HEK293 (cell line): ENCODE results near the gene ZNF451.
"Not testable (repeated sequence)": the region's sequence is repeated elsewhere in the genome, so short reads cannot be mapped to it uniquely, and the experiment has no call there.

Experiments used
- CTCF ChIA-PET: fragments of 350-600 bp; formaldehyde crosslinking; extraction: SDS; loops from one replicate; lab custom pipeline; 2021; ENCODE audit warnings: antibody characterized with exemption; lab: Yijun Ruan, JAX
- POLR2A ChIA-PET: fragments of 300-600 bp; formaldehyde crosslinking; extraction: SDS; loops from one replicate; lab custom pipeline; 2020; ENCODE audit warnings: antibody characterized with exemption, inconsistent platforms; lab: Yijun Ruan, JAX
- H3K27ac ChIP-seq: fragments of 200-500 bp; sonication (Bioruptor generic); 2 replicates; pipeline ENCODE4 v1.5.1; 2014; ENCODE audit warnings: low read depth, low read length, control low read depth, inconsistent platforms; ENCODE audit errors: extremely low read depth
- H3K36me3 ChIP-seq, 2 experiments: fragments of 200-500 bp in 1 of 2; sonication (Bioruptor generic) in 1 of 2; 1 replicate in 1 of 2; 2 replicates in 1 of 2; pipeline ENCODE4 v1.5.1; 2014 to 2017; ENCODE audit warnings: inconsistent platforms in 2 of 2, low read length in 2 of 2; ENCODE audit not compliant: control insufficient read depth in 2 of 2, insufficient read depth in 1 of 2
- H3K4me1 ChIP-seq: fragments of 200-500 bp; sonication (Bioruptor generic); 2 replicates; pipeline ENCODE4 v1.5.1; 2014; ENCODE audit warnings: mild to moderate bottlenecking, low read length, inconsistent platforms; ENCODE audit not compliant: control insufficient read depth, insufficient read depth
- H3K4me3 ChIP-seq: 2 replicates; pipeline ENCODE4 v1.5.1; 2011; ENCODE audit warnings: low read depth, mild to moderate bottlenecking, control low read depth, low read length, moderate library complexity
- H3K9me3 ChIP-seq: fragments of 200-500 bp; sonication (Bioruptor generic); 2 replicates; pipeline ENCODE4 v1.5.1; 2014; ENCODE audit warnings: low read depth, low read length, inconsistent platforms; ENCODE audit not compliant: control insufficient read depth, insufficient read depth
- EGR2 ChIP-seq: fragments of 450-650 bp; formaldehyde crosslinking; IDR thresholded peaks from 2 replicates; pipeline ENCODE4 v1.5.1; 2016; ENCODE audit warnings: low read depth, missing biosample characterization, missing genetic modification characterization
- GLIS1 ChIP-seq: fragments of 450-650 bp; formaldehyde crosslinking; IDR thresholded peaks from 2 replicates; pipeline ENCODE4 v1.5.1; 2016; ENCODE audit warnings: missing biosample characterization, missing genetic modification characterization
- GLIS2 ChIP-seq: fragments of 450-650 bp; formaldehyde crosslinking; IDR thresholded peaks from 2 replicates; pipeline ENCODE4 v1.5.1; 2016; ENCODE audit warnings: missing biosample characterization, missing genetic modification characterization
- KLF1 ChIP-seq: fragments of 450-650 bp; formaldehyde crosslinking; IDR thresholded peaks from 2 replicates; pipeline ENCODE4 v1.5.1; 2016; ENCODE audit warnings: missing biosample characterization, missing genetic modification characterization
- KLF16 ChIP-seq: fragments of 450-650 bp; formaldehyde crosslinking; IDR thresholded peaks from 2 replicates; pipeline ENCODE4 v1.5.1; 2017; ENCODE audit warnings: missing biosample characterization, missing genetic modification characterization
- OVOL3 ChIP-seq: fragments of 450-650 bp; formaldehyde crosslinking; IDR thresholded peaks from 2 replicates; pipeline ENCODE4 v1.5.1; 2016; ENCODE audit warnings: missing biosample characterization, missing genetic modification characterization
- PRDM1 ChIP-seq: fragments of 450-650 bp; formaldehyde crosslinking; IDR thresholded peaks from 2 replicates; pipeline ENCODE4; 2016; ENCODE audit warnings: missing biosample characterization, missing genetic modification characterization
- WT1 ChIP-seq: fragments of 450-650 bp; formaldehyde crosslinking; IDR thresholded peaks from 2 replicates; pipeline ENCODE4 v1.5.1; 2016; ENCODE audit warnings: missing biosample characterization, missing genetic modification characterization
- YY1 ChIP-seq: fragments of 450-650 bp; formaldehyde crosslinking; IDR thresholded peaks from 2 replicates; pipeline ENCODE4 v1.5.1; 2018; ENCODE audit warnings: missing biosample characterization, missing genetic modification characterization
- ZBTB17 ChIP-seq: fragments of 450-650 bp; formaldehyde crosslinking; IDR thresholded peaks from 2 replicates; pipeline ENCODE4 v1.5.1; 2016; ENCODE audit warnings: missing biosample characterization, missing genetic modification characterization
- ZBTB8A ChIP-seq: fragments of 450-650 bp; formaldehyde crosslinking; IDR thresholded peaks from 2 replicates; pipeline ENCODE4 v1.5.1; 2016; ENCODE audit warnings: missing biosample characterization, missing genetic modification characterization
- ZEB2 ChIP-seq: fragments of 450-650 bp; formaldehyde crosslinking; IDR thresholded peaks from 2 replicates; pipeline ENCODE4 v1.5.1; 2016; ENCODE audit warnings: missing biosample characterization, missing genetic modification characterization
- ZFP69B ChIP-seq: fragments of 450-650 bp; formaldehyde crosslinking; IDR thresholded peaks from 2 replicates; pipeline ENCODE4 v1.5.1; 2016; ENCODE audit warnings: missing biosample characterization, missing genetic modification characterization
- ZNF391 ChIP-seq: fragments of 450-650 bp; formaldehyde crosslinking; IDR thresholded peaks from 2 replicates; pipeline ENCODE4 v1.5.1; 2016; ENCODE audit warnings: low read depth, missing biosample characterization, missing genetic modification characterization, borderline replicate concordance
- ZNF561 ChIP-seq: fragments of 450-650 bp; IDR thresholded peaks from 2 replicates; pipeline ENCODE4 v1.5.1; 2018; ENCODE audit warnings: missing biosample characterization, missing genetic modification characterization, borderline replicate concordance
- ZNF600 ChIP-seq: fragments of 450-650 bp; formaldehyde crosslinking; IDR thresholded peaks from 2 replicates; pipeline ENCODE4 v1.5.1; 2016; ENCODE audit warnings: missing biosample characterization, missing genetic modification characterization
- ZNF785 ChIP-seq: fragments of 450-650 bp; formaldehyde crosslinking; IDR thresholded peaks from 2 replicates; pipeline ENCODE4 v1.5.1; 2016; ENCODE audit warnings: missing biosample characterization, missing genetic modification characterization
- ZXDB ChIP-seq: fragments of 450-650 bp; formaldehyde crosslinking; IDR thresholded peaks from 2 replicates; pipeline ENCODE4 v1.5.1; 2016; ENCODE audit warnings: missing biosample characterization, missing genetic modification characterization
- TF ChIP-seq, protein P1 (sequence below): sonication (generic); formaldehyde crosslinking; IDR thresholded peaks from 2 replicates; pipeline ENCODE4 v1.8.1; 2022; ENCODE audit warnings: mild to moderate bottlenecking, moderate library complexity, missing genetic modification reagents
- TF ChIP-seq, protein P2 (sequence below): fragments of 450-650 bp; formaldehyde crosslinking; optimal IDR thresholded peaks from 2 replicates; pipeline ENCODE3; 2016; ENCODE audit warnings: missing biosample characterization, mild to moderate bottlenecking, missing genetic modification characterization
- TF ChIP-seq, protein P3 (sequence below): fragments of 450-650 bp; formaldehyde crosslinking; conservative IDR thresholded peaks from 2 replicates; pipeline ENCODE4 v1.5.1; 2016; ENCODE audit warnings: low read depth, missing biosample characterization, missing genetic modification characterization
- TF ChIP-seq, protein P4 (sequence below): fragments of 450-650 bp; formaldehyde crosslinking; IDR thresholded peaks from 2 replicates; pipeline ENCODE4 v1.5.1; 2016; ENCODE audit warnings: missing biosample characterization, missing genetic modification characterization
- TF ChIP-seq, protein P5 (sequence below): fragments of 450-650 bp; formaldehyde crosslinking; IDR thresholded peaks from 2 replicates; pipeline ENCODE4 v1.5.1; 2016; ENCODE audit warnings: missing biosample characterization, missing genetic modification characterization

ZNF451 gene

DNA sequence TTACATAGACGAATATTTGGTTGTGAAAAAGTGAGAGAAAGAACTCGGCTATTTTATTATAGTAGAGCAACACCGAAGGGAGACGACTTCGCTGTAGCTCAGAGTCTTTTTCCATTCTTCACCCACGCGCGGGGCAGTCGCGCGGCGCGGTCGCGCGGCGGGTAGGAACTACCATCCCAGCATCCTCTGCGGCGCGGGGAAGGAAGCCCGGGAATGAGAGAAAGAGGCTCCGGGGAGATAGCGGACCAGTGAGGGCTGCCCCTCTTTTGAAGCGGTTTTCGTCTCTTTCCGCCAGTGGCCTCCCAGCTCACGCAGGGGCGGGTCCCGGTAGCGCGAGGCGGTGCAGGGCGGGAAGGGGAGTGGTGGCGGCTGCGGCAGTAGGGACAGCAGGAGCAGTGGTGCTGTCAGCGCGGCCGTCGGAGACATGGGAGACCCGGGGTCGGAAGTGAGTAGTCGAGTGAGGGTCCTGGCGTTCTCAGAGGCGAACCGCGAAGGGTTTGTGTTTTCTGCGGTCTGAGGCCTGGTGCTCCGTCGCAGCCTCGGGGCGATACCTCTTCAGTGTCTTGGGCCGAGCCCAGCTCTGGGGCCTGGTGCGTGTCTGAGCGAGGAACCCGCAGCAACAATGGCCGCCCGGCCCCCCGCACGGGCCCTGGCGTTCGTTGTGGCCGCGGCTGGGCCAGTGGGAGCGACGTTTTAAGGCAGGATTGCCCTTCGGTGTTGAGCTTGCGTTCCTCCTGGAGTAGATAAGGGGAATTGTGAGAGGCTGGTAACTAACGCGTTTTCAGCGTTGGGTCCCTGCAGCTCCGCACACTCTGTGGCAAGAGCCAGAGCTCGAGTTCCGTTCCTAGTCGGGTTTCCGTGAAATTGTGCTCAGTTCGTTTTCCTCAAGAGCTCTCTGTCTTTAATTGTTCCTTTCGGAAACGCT, 43.4 kb upstream of the ZNF451 start, which contains the start of gene KIAA1586 (continued):
- TF ChIP-seq YY1 (tag by site-specific recombination) (0 out of 2 replicates have a peak, but pooled peaks have one; percentile 26), ZBTB8A (peak; percentile 51), PRDM1 (tag by site-specific recombination) (0 out of 2 replicates have a peak, but pooled peaks have one; percentile 23), ZFP69B (tag by site-specific recombination) (0 out of 2 replicates have a peak, but pooled peaks have one; percentile 27), KLF1 (tag by site-specific recombination) (peak; percentile 89), GLIS2 (tag by site-specific recombination) (peak; percentile 80), ZEB2 (tag by site-specific recombination) (peak; percentile 85), ZBTB17 (tag by site-specific recombination) (peak; percentile 89), GLIS1 (tag by site-specific recombination) (peak; percentile 42; the same call in 1 of the 2 replicates), ZNF391 (tag by site-specific recombination) (peak; percentile 74; the same call in 1 of the 2 replicates), WT1 (tag by site-specific recombination) (peak; percentile 69; the same call in 1 of the 2 replicates), ZXDB (tag by site-specific recombination) (peak; percentile 96), ZNF785 (tag by site-specific recombination) (peak; percentile 87; the same call in 1 of the 2 replicates), KLF16 (tag by site-specific recombination) (peak; percentile 51; the same call in 1 of the 2 replicates), ZNF600 (tag by site-specific recombination) (peak; percentile 91), EGR2 (tag by site-specific recombination) (peak; percentile 45), ZNF561 (tag by site-specific recombination) (peak; percentile 69; the same call in 1 of the 2 replicates), OVOL3 (tag by site-specific recombination) (peak; percentile 76; the same call in 1 of the 2 replicates)
- TF ChIP-seq, protein P1, sequence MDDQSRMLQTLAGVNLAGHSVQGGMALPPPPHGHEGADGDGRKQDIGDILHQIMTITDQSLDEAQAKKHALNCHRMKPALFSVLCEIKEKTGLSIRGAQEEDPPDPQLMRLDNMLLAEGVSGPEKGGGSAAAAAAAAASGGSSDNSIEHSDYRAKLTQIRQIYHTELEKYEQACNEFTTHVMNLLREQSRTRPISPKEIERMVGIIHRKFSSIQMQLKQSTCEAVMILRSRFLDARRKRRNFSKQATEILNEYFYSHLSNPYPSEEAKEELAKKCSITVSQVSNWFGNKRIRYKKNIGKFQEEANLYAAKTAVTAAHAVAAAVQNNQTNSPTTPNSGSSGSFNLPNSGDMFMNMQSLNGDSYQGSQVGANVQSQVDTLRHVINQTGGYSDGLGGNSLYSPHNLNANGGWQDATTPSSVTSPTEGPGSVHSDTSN, result peak; percentile 83
- TF ChIP-seq, protein P2, sequence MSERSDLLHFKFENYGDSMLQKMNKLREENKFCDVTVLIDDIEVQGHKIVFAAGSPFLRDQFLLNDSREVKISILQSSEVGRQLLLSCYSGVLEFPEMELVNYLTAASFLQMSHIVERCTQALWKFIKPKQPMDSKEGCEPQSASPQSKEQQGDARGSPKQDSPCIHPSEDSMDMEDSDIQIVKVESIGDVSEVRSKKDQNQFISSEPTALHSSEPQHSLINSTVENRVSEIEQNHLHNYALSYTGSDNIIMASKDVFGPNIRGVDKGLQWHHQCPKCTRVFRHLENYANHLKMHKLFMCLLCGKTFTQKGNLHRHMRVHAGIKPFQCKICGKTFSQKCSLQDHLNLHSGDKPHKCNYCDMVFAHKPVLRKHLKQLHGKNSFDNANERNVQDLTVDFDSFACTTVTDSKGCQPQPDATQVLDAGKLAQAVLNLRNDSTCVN (tag by site-specific recombination), result peak; percentile 92
- TF ChIP-seq, protein P3, sequence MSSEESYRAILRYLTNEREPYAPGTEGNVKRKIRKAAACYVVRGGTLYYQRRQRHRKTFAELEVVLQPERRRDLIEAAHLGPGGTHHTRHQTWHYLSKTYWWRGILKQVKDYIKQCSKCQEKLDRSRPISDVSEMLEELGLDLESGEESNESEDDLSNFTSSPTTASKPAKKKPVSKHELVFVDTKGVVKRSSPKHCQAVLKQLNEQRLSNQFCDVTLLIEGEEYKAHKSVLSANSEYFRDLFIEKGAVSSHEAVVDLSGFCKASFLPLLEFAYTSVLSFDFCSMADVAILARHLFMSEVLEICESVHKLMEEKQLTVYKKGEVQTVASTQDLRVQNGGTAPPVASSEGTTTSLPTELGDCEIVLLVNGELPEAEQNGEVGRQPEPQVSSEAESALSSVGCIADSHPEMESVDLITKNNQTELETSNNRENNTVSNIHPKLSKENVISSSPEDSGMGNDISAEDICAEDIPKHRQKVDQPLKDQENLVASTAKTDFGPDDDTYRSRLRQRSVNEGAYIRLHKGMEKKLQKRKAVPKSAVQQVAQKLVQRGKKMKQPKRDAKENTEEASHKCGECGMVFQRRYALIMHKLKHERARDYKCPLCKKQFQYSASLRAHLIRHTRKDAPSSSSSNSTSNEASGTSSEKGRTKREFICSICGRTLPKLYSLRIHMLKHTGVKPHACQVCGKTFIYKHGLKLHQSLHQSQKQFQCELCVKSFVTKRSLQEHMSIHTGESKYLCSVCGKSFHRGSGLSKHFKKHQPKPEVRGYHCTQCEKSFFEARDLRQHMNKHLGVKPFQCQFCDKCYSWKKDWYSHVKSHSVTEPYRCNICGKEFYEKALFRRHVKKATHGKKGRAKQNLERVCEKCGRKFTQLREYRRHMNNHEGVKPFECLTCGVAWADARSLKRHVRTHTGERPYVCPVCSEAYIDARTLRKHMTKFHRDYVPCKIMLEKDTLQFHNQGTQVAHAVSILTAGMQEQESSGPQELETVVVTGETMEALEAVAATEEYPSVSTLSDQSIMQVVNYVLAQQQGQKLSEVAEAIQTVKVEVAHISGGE, result peak; percentile 84
- TF ChIP-seq, protein P4, sequence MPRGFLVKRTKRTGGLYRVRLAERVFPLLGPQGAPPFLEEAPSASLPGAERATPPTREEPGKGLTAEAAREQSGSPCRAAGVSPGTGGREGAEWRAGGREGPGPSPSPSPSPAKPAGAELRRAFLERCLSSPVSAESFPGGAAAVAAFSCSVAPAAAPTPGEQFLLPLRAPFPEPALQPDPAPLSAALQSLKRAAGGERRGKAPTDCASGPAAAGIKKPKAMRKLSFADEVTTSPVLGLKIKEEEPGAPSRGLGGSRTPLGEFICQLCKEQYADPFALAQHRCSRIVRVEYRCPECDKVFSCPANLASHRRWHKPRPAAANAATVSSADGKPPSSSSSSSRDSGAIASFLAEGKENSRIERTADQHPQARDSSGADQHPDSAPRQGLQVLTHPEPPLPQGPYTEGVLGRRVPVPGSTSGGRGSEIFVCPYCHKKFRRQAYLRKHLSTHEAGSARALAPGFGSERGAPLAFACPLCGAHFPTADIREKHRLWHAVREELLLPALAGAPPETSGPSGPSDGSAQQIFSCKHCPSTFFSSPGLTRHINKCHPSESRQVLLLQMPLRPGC, result peak; percentile 43; the same call in 1 of the 2 replicates
- TF ChIP-seq, protein P5, sequence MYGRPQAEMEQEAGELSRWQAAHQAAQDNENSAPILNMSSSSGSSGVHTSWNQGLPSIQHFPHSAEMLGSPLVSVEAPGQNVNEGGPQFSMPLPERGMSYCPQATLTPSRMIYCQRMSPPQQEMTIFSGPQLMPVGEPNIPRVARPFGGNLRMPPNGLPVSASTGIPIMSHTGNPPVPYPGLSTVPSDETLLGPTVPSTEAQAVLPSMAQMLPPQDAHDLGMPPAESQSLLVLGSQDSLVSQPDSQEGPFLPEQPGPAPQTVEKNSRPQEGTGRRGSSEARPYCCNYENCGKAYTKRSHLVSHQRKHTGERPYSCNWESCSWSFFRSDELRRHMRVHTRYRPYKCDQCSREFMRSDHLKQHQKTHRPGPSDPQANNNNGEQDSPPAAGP (tag by site-specific recombination), result peak; percentile 64

DNA sequence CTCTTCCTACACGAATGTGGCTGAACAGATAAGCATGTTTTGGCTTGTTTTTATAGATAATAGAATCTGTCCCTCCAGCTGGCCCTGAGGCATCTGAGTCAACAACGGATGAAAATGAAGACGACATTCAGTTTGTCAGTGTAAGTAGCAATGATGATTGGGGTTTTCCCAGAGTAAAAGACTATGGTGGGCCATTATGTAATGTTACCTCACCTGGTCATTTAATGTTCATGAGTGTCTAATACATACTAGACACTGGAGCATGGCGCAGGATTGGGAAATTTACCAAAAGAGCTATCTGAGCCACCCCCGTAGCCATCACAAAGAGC, 42.8 kb upstream of the ZNF451 start:
- H3K27ac ChIP-seq, CTCF ChIA-PET, H3K9me3 ChIP-seq, H3K4me3 ChIP-seq, POLR2A ChIA-PET: not testable (repeated sequence)
- Histone ChIP-seq H3K36me3 (peaks cover 33 to 39% of the 10 kb centered on the region in 2 experiments), H3K4me1 (peaks cover 11% of the 10 kb centered on the region; the same call in 1 of the 2 replicates)
